KOPT-K1 (cell line): ENCODE data around the gene STK16.

Experiments used
- H3K27ac ChIP-seq: fragments of 200-600 bp; sonication (generic); 2 replicates; pipeline ENCODE4 v1.5.1; 2016; ENCODE audit warnings: antibody characterized with exemption, mild to moderate bottlenecking, low read depth, low read length; ENCODE audit not compliant: poor library complexity, severe bottlenecking
- H3K36me3 ChIP-seq: fragments of 200-600 bp; sonication (generic); 2 replicates; pipeline ENCODE4 v1.5.1; 2017; ENCODE audit warnings: antibody characterized with exemption, mild to moderate bottlenecking, low read length, moderate library complexity; ENCODE audit not compliant: insufficient read depth
- H3K9me3 ChIP-seq: fragments of 200-600 bp; sonication (generic); 2 replicates; pipeline ENCODE4 v1.5.1; 2017; ENCODE audit warnings: antibody characterized with exemption, low read length, mild to moderate bottlenecking; ENCODE audit not compliant: insufficient read depth, poor library complexity, severe bottlenecking

Gene STK16

DNA sequence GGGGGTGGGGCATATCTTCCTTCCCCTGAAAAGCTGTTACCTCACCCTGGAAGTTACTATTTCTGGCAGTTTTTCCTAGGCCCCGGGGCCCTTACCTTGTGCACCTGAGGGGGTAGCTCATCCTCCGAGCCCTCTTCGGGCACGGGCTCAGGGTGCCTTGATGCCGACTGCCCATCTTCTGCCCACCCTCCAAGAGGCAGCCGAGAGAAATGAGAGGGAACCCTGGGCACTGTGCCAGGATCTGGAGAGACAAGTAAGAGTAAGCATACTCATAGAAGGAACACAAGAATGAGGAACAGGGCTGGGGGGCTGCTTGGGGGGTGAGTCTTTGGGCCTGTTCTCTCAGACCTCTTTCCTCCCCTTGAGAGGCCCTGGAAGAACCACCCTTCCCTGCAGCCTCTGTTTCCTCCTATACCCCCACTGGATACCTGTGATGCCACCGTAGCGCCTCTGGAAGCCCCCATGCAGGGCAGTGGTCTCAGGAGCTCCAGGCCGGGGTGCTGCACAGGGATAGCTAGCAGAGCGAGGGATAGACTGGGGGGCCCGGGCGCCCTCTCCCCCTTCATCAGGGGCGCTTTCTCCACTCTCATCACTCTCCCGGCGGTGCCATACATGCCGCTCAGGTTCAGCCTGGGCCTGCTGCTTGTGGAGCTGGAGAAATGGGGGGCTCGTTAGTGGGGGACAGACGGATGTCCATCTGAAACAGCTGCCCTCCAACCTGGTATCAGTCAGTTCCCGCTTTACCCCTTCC is 24.5 kb upstream of the STK16 start:
- no peak overlapping the region for H3K27ac ChIP-seq
- peaks cover 63% of the 10 kb centered on the region for H3K36me3 ChIP-seq
- H3K9me3 ChIP-seq = no peaks in the 10 kb centered on the region

DNA sequence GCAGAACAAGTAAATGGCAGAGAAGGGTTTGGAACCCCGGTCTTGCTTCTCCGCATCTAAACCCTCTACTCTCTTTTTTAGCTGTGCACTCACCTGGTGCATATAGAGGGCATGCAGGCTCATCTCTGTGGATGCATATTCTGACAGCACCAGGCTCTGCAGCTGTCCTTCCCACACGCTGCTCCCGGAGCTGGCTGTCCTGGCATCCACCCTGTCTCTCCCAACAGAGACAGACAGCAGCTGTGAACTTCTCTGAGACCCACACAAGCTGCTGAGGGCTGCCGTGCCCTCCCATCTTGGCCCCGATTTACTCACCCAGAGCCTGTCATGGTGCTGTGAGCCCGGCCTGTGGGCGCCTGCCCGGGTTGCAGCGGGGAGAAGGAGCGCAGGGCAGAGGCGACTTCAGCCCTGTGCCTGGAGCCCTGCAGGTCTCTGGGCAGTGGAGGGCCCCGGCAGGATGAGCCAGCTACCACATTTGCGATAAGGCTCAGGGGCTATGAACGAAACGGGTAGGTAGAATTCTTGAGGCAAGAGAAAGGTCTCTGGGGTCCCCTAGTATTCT is 23.2 kb upstream of the STK16 start:
- peaks cover 71% of the 10 kb centered on the region for H3K36me3 ChIP-seq
- H3K27ac ChIP-seq = no peak overlapping the region

DNA sequence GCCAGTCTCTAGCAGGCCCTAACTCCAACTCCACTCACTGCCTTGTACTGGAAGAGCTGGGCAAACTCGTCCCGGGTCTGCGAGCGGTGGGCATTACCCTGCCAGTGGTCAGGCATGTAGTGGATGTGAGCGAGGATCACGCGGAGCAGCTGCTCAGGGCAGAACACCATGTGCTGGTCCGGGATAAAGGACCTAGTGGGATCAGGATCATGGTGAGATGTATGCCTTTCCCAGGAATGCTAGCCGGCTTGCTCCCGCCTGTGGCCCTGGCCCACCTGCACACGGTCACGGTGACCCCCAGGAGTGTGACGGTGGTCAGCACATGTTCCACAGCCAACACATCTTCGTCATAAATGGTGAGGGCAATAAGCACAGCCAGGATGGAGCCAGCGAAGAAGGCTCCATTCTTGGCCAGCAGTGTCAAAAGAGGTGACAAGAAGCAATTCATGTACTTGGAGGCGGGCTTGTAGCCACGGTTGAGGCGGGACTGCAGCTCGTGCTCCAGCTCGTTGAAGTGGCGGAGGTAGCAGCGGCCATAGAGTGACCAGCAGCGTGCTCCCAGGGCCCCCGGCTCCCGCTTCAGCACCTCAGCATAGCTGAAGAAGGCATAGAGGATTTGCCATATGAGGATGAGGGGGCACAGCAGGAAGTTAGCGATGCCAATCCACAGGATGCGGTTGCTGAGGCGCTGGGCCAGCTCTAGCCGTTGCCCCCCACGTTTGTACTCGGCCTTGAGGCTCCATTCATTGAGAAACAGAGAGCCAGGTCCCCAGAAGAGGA is 21.3 kb upstream of the STK16 start:
- Histone ChIP-seq H3K27ac (no peak overlapping the region), H3K9me3 (no peaks in the 10 kb centered on the region), H3K36me3 (peaks cover 74% of the 10 kb centered on the region)

More for the DNA sequence above, 23.2 kb upstream of the STK16 start:
- H3K9me3 ChIP-seq = no peaks in the 10 kb centered on the region

DNA sequence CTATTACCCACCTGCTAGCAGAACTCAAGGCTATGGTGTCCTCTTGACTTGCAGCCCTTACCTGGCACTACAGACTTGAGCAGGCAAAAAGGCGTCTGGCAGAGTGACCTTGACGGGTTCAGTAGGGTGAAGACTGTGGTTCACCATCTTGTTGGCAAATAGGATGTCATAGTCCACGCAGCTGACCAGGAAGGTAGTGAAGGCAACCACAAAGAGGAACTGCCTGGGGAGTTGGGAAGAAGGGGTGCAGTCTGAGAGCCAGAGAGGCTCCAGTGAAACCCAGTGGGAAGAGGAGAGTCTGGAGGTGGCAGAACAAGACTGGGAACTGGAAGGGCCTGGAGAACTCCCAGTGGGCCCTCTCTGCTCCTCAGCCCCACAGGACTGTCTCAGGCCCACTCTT is 19.9 kb upstream of the STK16 start:
- Histone ChIP-seq H3K27ac (no peak overlapping the region), H3K36me3 (peaks cover 66% of the 10 kb centered on the region), H3K9me3 (no peaks in the 10 kb centered on the region)

DNA sequence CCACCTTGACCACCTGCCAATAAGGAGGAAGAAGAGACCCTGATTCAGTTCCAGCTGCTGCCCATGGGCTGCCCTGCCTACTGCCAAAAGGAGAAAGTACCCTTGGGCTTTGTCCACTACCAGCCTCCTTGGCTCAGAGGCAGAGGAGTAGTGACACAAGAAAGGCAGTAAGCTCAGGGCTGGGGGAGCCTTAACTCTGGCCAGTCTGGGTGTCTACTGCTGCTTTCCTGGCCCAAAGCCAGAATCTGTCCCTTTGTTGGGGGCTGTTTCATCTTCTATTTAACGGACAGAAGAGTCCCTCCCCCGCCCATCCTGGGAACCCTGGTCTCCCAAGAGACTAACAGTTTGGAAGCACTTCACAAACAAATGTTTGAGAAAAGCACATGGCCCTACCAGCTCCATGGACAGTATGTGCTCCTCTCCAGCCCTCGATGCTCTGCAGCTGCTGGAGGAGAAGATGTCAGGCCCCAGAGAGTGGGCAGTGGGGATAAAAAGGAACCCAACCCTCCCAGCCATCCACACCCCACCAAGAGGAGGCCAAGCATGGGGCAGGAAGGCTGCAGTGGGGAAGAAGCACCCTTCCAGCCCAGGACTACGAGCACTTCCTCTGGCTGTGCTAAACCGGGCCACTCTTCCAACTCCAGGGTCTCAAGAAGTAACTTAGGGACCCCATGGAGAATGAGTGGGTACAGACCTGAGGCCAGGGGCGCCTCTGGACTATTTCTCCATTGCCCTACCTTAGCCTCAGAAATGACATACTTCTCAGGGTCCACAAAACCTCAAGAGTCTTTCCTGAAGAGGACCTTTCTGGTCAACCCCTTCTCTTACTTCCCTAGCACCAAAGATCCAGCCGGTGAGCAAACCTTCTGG is 17.0 kb upstream of the STK16 start:
- Histone ChIP-seq H3K36me3 (peaks cover 55% of the 10 kb centered on the region), H3K9me3 (no peaks in the 10 kb centered on the region), H3K27ac (peak overlapping the region; percentile 80)

DNA sequence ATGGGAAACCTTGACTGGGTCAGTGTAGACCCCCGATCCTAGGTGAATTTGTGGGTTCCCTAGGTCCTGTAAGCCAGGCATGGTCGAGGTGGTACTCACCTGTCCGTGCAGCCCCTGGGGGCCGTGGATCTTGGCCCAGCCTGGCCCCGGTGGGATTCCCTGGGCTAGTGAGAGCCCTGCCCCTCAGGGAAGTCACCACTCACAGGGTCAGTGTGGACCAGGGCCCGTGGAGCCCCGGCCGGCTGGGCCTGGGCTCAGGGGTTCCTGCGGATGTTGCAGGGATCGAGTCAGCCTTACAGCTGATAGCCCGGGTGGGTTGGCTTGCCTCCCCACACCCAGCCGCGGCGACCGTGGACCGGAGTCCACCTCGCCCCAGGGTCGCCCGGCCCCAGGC is 16.4 kb upstream of the STK16 start:
- peak overlapping the region; percentile 80 for H3K27ac ChIP-seq
- H3K9me3 ChIP-seq = no peaks in the 10 kb centered on the region
- peaks cover 55% of the 10 kb centered on the region for H3K36me3 ChIP-seq

DNA sequence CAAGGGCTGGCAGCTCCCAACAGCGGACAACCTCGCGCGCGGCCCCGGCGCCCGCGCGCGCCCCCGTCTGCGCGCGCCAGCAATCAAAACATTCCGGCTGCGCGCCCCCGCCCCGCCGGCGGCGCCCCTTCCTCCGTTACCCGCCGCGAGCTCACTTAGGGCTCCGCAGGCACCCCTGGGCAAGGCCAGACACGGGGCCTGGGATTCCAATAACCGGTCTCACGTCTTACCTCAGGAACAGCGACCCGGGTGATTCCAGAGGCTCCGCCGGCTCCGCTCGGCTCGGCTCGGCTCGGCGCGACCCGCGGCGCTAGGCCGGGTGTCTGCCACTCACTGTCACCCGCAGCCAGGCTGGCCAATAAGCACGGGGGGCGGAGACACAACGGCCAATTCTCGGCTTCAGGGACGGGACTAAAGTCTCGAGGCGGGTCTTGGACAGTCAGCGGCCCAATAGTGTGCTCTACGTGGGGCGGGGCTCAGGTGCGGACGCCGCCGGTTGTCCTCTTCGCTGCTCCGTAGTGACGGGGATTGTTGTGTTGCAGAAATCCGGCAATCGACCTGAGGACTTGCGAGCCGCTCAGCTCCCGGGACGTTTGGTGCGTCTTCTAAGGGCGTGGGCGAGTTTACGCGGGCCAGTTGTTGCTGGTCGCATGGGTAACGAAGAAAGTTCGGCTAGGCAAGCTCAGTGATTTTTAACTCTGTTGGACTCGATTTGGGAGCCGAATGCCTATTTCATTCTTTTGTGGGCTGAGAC is 15.8 kb upstream of the STK16 start, which contains the start of the genes ANKZF1 and ATG9A:
ANKZF1 (plus strand) TSS at position 502 of the 754 bp plus-strand sequence. CDS start 452 bp downstream, outside the sequence.
ATG9A (minus strand) TSS at position 332 of the 754 bp plus-strand sequence. CDS start 1,612 bp downstream, outside the sequence.
- Histone ChIP-seq H3K36me3 (peaks cover 55% of the 10 kb centered on the region), H3K9me3 (no peaks in the 10 kb centered on the region), H3K27ac (peak within 1 kb of the TSS; percentile 80)

DNA sequence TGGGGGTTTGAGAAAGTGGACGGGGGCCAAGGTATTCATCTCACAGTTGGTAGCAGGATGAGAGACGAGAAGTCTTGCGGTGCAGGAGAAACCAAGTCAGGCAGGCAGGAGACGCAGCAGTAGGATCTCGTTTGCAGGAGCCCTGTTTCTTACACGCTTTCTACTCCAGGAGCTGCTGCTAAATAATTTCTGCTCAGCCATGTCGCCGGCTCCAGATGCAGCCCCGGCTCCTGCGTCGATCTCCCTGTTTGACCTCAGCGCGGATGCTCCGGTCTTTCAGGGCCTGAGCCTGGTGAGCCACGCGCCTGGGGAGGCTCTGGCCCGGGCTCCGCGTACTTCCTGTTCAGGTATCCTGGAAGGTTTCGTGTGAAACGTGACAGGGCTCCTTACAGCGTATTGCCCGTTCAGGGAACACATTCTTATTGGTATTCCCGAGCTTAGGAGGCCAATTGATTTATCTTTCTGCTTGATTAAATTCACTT is 15.2 kb upstream of the STK16 start:
- H3K27ac ChIP-seq = peak overlapping the region; percentile 80
- peaks cover 55% of the 10 kb centered on the region for H3K36me3 ChIP-seq

DNA sequence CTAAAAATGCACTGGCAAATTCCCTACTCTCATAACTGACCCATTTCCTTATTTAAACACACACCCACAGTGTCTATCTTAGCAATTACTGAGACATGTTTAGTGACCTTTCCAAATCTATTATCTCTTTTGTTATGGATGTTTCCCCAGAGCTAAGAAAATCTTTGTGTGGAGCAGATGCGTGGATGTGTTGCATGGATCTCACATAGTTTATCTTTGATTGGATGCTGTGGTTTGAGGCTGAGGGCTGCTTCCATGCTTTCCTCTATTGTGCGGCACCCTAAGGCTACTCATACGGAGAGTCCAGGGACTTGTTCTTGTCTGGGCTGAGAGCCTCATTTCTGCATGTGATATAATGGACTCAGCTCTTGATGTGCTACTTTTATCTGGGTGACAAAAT is 10.9 kb upstream of the STK16 start:
- Histone ChIP-seq H3K9me3 (no peaks in the 10 kb centered on the region), H3K27ac (no peak overlapping the region), H3K36me3 (peaks cover 74% of the 10 kb centered on the region)

More for the DNA sequence above, 15.2 kb upstream of the STK16 start:
- H3K9me3 ChIP-seq = no peaks in the 10 kb centered on the region

DNA sequence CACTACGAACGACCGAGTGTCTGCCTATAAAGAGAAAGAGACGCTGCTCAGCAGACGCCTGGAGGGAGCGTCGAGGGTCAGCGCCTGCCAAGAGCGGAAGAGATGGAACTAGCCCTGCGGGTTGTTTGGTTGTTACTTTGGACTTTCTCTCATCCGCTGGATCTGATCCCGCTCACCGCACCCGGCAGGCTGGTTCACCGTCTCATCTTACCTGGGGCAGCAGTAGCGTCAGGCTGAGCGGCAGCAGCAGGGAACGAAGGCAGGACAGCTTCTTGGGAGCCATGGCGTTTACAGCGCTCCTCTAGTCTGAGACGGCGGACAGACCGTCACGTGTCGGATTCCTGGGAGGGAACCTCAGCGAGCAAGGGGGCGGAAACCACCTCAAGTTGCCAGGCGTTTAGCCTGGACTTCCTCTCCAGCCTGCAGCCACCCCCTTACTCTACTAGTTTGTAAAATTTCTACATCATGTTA is 2.0 kb upstream of the STK16 start:
- no peak overlapping the region for H3K27ac ChIP-seq
- H3K36me3 ChIP-seq = peaks cover 6% of the 10 kb centered on the region; the same call in 1 of the 2 replicates
- H3K9me3 ChIP-seq = no peaks in the 10 kb centered on the region

DNA sequence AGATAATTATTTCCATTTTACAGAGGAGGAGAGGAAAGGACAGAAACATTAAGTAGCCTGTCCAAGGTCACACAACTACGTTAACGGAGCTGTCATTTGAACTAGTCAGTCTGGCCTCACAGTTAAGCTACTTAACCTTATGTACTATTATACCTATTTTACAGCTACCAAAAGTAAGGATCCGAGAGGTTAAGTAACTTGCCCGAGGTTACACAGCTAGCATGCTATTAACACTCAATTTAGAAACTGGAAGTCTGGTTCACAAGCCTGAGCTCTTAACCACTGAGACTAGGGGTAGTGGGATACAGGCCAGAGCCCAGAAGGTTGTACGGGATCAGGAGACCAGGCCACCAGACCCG is 511 bp upstream of the STK16 start:
- Histone ChIP-seq H3K36me3 (no peaks in the 10 kb centered on the region), H3K9me3 (no peaks in the 10 kb centered on the region), H3K27ac (peak overlapping the region; percentile 88)

DNA sequence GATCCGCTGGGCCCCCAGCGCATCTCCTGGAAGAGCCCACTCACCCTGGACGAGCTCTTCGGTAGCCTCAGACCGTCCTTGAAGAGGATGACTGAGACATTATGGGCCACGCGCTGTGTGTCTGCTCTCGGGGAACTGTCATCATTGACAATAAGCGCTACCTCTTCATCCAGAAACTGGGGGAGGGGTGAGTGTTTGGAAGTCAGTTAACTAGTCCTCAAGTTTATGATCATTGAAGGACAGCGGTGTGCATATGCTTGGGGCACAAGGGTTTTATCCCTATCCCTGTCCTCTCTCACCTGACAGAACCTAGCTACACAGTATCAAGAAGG is 586 bp downstream of the STK16 start:
- no peaks in the 10 kb centered on the region for H3K9me3 ChIP-seq
- peak overlapping the region; percentile 88 for H3K27ac ChIP-seq
- H3K36me3 ChIP-seq = no peaks in the 10 kb centered on the region

DNA sequence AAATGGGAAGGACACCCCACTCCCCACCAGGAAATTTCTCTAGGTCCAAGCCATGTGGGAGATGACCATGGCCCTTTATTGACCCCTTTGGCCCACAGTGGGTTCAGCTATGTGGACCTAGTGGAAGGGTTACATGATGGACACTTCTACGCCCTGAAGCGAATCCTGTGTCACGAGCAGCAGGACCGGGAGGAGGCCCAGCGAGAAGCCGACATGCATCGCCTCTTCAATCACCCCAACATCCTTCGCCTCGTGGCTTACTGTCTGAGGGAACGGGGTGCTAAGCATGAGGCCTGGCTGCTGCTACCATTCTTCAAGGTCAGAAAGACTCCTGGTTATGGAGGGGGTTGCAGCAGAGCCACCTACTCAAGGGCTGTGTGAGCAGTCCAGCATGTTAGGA is 1.3 kb downstream of the STK16 start:
- Histone ChIP-seq H3K36me3 (no peaks in the 10 kb centered on the region), H3K9me3 (no peaks in the 10 kb centered on the region), H3K27ac (no peak overlapping the region)
